Myocyte (in vitro differentiated cells): ENCODE results near the gene KIF4A. TPM values are rescaled to one million over a fixed set of nuclear protein-coding genes. Genes with fewer than 3 reads are reported as not detected.

ENCODE experiments used
- total RNA-seq: library from RNA; depleted of rRNA; stranded (reverse); fragments of >200 nt; gene quantifications from 2 replicates; pipeline ENCODE4 v1.2.3, GENCODE V29; 2014

KIF4A gene
- total RNA-seq, 1 donor from 2014 or later: 0.27 TPM

Other genes starting within 250 kb of the KIF4A start
- not detected in 2 replicates for gene AWAT2, start 240.2 kb upstream of the KIF4A start, total RNA-seq
- not detected in 2 replicates for gene OTUD6A, start 227.6 kb upstream of the KIF4A start, total RNA-seq
- gene IGBP1, start 156.7 kb upstream of the KIF4A start, total RNA-seq: 49.9 and 52.3 TPM in 2 replicates
- gene DGAT2L6, start 112.6 kb upstream of the KIF4A start, total RNA-seq: not detected in 2 replicates
- gene AWAT1, start 55.4 kb upstream of the KIF4A start, total RNA-seq: not detected in 2 replicates
- gene P2RY4, start 29.9 kb upstream of the KIF4A start, total RNA-seq: not detected in 2 replicates
- not detected in 2 replicates for gene ARR3, start 21.8 kb upstream of the KIF4A start, total RNA-seq
- gene RAB41, start 7.9 kb upstream of the KIF4A start, total RNA-seq: not detected in 2 replicates
- 57.4 and 65.2 TPM in 2 replicates for gene PDZD11, start 177 bp upstream of the KIF4A start, total RNA-seq
- not detected in 2 replicates for gene GDPD2, start 133.2 kb downstream of the KIF4A start, total RNA-seq
- gene DLG3, start 154.7 kb downstream of the KIF4A start, total RNA-seq: 1.0 and 1.2 TPM in 2 replicates